ENCODE measurements around the gene KSR1.

- no peak for TF ChIP-seq POLR2A (IDR thresholded peaks at IDR 0.05)
- TF ChIP-seq CTCF (IDR thresholded peaks at IDR 0.05) = no peak
- no peak for TF ChIP-seq POLR2AphosphoS5 (IDR thresholded peaks at IDR 0.05)
Observed at GRCh38 chr17:27660436-27660835, 204.2 kb downstream of the KSR1 start.

Measured in breast epithelium (tissue), 3 donors.